Measurements from ENCODE around the gene RBM8A. TPM values are rescaled to one million over a fixed set of nuclear protein-coding genes. Genes with fewer than 3 reads are reported as not detected.

The RBM8A gene
- total and polyA plus RNA-seq, 9 of the 15 experiments (the other 6 are each of a cell fraction or from before 2014, with no cell fraction given): 215 to 1,035 (median 291) TPM

- TF ChIP-seq STAT6 (CRISPR knock-in tag; IDR thresholded peaks at IDR 0.05): no peak
- TF ChIP-seq MTF1 (CRISPR knock-in tag; IDR thresholded peaks at IDR 0.05; ENCODE audit: borderline replicate concordance): no peak
- TF ChIP-seq RFX5 (IDR thresholded peaks at IDR 0.05; ENCODE audit: low read depth, low read length): no peak
- TF ChIP-seq NR3C1 (CRISPR knock-in tag; IDR thresholded peaks at IDR 0.05): no peak
- peak; percentile 88; the same call in 1 of the 2 replicates for TF ChIP-seq HNRNPL (IDR thresholded peaks at IDR 0.05; ENCODE audit: low read depth, low read length)
- TF ChIP-seq ZNF232 (CRISPR knock-in tag; IDR thresholded peaks at IDR 0.05): no peak
- TF ChIP-seq ZNF764 (CRISPR knock-in tag; IDR thresholded peaks at IDR 0.05; ENCODE audit: low read depth): no peak
- no peak for TF ChIP-seq ZNF668 (CRISPR knock-in tag; IDR thresholded peaks at IDR 0.05)
- no peak for TF ChIP-seq ZNF280A (IDR thresholded peaks at IDR 0.05; ENCODE audit: low read depth, partially characterized antibody)
- no peak for TF ChIP-seq ZNF583 (CRISPR knock-in tag; IDR thresholded peaks at IDR 0.05)
- TF ChIP-seq, protein P1, sequence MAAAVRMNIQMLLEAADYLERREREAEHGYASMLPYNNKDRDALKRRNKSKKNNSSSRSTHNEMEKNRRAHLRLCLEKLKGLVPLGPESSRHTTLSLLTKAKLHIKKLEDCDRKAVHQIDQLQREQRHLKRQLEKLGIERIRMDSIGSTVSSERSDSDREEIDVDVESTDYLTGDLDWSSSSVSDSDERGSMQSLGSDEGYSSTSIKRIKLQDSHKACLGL (CRISPR knock-in tag; IDR thresholded peaks at IDR 0.05; ENCODE audit: borderline replicate concordance, poor library complexity, severe bottlenecking): no peak
- TF ChIP-seq TEAD4 (IDR thresholded peaks at IDR 0.05; ENCODE audit: low read length): no peak
- TF ChIP-seq TEAD4 (CRISPR knock-in tag; IDR thresholded peaks at IDR 0.05; ENCODE audit: borderline replicate concordance): no peak
- TF ChIP-seq ZNF384 (IDR thresholded peaks at IDR 0.05; ENCODE audit: low read depth, low read length): 0 out of 2 replicates have a peak, but pooled peaks have one; percentile 24
- no peak; the same call in 1 of the 2 replicates for TF ChIP-seq GTF2E2 (tag; IDR thresholded peaks at IDR 0.05)
- TF ChIP-seq MTA2 (IDR thresholded peaks at IDR 0.05; ENCODE audit: low read depth): no peak
- TF ChIP-seq TSC22D4 (tag; IDR thresholded peaks at IDR 0.05): no peak
- no peak for TF ChIP-seq ZSCAN29 (IDR thresholded peaks at IDR 0.05)
- no peak for TF ChIP-seq FOXK2 (conservative IDR thresholded peaks at IDR 0.05 in 1 of 2, IDR thresholded peaks at IDR 0.05 in 1 of 2; ENCODE audit: low read depth in 2 of 2)
- TF ChIP-seq DNMT1 (IDR thresholded peaks at IDR 0.05): no peak
- TF ChIP-seq ZNF507 (tag; conservative IDR thresholded peaks at IDR 0.05): no peak
- TF ChIP-seq ZNF175 (CRISPR knock-in tag; IDR thresholded peaks at IDR 0.05; ENCODE audit: low read depth): no peak
- TF ChIP-seq ESRRB (CRISPR knock-in tag; IDR thresholded peaks at IDR 0.05; ENCODE audit: borderline replicate concordance): no peak
- TF ChIP-seq HDAC8 (tag; IDR thresholded peaks at IDR 0.05): no peak
- TF ChIP-seq GATA2 (CRISPR knock-in tag; IDR thresholded peaks at IDR 0.05): no peak
Observed at GRCh38 chr1:145957443-145958319, 30.4 kb upstream of the RBM8A start, which contains the start of gene LIX1L (continued).

Data from K562 (cell line).